NCI-H226 (cell line): Measurements from ENCODE around the gene ALCAM.
"Not testable (repeated sequence)": the region's sequence is repeated elsewhere in the genome, so short reads cannot be mapped to it uniquely, and the experiment has no call there.

Experiments
- DNase-seq: peaks from one replicate; pipeline ENCODE4 v3.0.0-alpha.2; 2015

ALCAM gene

GRCh38 chr3:105601756-105602155 lies 235.0 kb downstream of the ALCAM start:
- DNase-seq: not testable (repeated sequence)

DNA sequence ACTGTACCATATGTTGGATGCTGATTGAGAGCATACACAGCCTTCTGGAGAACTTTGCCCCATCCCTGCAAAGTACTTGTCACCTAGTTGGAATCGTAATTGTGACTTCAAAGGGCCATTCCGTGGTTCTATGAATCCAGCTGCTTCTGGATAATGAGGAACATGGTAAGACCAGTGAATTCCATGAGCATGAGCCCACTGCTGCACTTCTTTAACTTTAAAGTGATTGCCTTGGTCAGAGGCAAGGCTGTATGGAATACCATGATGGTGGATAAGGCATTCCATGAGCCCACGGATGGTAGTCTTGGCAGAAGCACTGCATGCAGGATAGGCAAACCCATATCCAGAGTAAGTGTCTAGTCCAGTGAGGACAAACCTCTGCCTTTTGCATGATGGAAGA lies 235.6 kb downstream of the ALCAM start:
- DNase-seq: not testable (repeated sequence)

GRCh38 chr3:105603516-105603915 lies 236.8 kb downstream of the ALCAM start:
- not testable (repeated sequence) for DNase-seq

DNA sequence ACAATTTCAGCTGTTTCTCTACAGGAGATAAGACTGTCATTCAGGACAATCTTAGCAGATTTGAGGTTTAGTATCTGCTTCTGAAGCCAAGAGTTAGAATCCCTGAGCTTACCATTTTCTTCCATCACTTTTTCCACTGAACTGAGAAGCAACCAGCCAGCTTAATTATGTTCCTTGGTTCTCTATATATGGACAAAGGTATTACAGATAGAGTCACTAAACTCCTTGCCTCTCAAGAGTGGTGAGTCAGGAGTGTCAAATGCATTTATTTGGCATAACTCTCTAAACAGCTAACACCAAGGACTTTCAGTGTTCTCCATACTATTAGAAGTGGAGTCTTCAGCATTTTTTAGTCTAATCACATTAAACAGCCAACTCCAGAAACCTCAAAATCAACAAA lies 239.3 kb downstream of the ALCAM start:
- DNase-seq: peak; percentile 39

DNA sequence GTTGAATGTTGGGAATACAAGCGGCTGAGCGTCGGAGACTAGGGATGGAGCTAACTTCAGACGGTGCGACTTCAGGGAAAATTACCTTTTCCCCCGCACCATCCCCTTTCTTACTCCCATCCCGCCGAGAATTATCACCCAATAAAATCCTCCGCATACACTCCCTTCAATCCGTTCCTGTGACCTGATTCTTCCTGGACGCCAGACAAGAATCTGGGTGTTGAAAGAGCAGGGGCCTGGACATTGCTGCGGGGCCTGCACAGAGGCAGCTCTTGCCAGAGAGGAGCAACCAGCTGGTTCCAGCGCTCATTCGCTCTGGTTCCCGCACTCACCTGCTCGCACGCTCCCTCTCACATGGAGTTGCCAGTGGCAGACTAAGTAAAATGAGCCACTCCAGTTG lies 241.9 kb downstream of the ALCAM start:
- no peak for DNase-seq

DNA sequence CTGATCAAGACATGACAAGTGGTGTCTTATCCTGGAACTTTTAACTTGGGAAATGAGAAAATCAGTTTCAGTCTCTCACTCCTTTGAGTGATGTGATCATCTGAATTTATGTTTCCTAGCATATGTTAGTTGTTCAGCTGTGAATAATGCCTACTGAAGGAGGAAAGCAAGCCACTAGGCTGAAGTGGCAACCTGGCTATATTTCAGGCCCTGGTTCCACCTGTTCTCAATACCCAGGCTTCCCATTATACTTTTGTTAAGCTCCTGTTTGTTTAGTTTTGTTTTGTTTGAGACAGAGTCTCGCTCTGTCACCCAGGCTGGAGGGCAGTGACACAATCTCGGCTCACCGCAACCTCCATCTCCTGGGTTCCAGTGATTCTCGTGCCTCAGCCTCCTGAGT lies 243.8 kb downstream of the ALCAM start:
- no peak for DNase-seq

DNA sequence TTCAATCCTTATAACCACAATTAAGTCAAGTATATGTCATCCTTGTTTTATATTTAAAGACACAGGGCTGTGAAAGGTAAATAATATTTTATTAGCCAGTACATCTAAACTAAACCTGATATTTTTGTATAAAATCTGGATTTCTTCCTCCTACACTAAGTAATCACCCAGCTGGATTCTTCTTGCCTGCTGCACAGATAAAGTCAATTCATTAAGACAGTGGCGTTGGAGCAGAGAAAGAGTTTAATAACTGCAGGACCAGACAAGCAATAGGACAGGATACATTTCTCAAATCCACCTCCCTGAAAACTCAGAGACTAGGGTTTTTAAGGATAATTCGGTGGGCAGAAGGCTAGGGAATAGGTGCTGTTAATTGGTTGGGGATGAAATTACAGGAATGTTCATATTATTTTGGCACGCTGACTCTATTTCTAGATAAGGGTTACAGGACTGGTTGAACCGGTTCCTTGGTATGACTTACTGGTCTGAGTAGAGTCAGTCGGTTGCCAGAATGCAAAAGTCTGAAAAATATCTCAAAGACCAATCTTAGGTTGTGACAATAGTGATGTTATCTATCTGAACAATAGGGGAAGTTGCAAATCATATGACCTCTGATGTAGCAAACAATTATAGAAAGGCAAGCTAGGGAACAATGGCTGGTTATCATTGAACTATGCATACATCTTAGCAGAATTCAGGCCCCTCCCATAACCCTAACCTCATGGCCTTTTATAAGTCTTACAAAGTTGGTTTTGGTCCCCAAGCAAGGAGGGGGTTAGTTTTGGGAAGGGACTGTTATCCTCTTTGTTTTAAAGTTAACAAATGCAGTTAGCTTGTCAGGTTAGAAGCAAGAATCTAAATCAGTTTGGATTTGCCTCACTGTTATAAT lies 244.8 kb downstream of the ALCAM start:
- DNase-seq: no peak

- peak; percentile 15 for DNase-seq
Measured at GRCh38 chr3:105613120-105613519, 246.4 kb downstream of the ALCAM start.

- DNase-seq: peak; percentile 62
Measured at GRCh38 chr3:105614288-105615030, 247.8 kb downstream of the ALCAM start.

- no peak for DNase-seq
Measured at GRCh38 chr3:105615814-105616213, 249.1 kb downstream of the ALCAM start.

DNA sequence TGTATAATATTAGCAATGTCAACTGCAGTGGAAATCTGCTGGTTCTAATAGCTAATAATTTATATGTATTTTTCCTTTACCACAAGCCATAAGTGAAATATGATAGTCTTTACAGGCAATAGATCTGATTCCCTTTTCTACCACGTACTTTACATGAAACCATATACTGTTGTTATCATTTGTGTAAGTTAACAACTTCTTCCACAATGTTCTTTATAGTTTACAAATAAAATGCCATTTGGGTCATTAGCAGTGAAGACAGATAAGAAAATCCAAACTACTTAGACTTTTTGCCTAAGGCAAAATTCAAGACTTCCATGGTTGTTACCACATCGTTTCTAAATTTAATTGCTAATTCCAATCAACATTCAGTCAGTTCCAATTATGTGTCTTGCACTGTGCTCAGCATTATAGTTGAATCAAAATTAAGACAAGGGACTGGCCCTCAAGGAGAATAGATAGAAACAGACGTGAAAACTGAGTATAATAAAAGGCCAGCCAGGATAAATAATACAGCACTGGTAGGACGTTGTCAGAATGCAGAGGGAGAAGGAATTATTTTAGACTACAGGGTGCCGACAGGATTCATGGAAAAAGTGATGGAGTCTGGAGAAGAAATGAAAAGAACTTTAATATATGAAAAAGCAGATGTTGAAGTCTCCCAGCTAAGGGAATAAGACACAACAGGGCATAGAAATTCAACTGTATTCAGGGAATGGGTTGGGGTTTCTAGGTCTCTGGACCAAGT lies 249.8 kb downstream of the ALCAM start:
- no peak for DNase-seq

- DNase-seq: no peak
Measured at GRCh38 chr3:105618556-105618955, 251.8 kb downstream of the ALCAM start.

DNA sequence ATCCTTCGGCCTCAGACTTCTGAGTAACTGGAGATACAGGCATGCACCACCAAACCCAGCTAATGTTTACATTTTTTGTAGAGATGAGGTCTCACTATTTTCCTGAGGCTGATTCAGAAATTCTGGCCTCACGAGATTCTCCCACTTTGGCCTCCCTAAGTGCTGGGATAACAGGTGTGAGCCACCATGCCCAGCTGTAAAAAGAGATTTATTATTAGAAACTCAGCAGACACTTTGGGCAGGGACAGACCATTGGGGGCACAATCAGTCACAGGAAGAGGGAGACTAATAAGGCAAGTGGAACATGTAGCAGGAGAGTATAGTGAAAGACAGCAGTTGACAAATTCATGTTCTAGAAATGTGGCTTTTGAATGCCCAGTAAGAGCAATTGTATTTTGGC lies 252.9 kb downstream of the ALCAM start:
- no peak for DNase-seq

- DNase-seq: no peak
Measured at GRCh38 chr3:105620236-105620635, 253.5 kb downstream of the ALCAM start.

DNA sequence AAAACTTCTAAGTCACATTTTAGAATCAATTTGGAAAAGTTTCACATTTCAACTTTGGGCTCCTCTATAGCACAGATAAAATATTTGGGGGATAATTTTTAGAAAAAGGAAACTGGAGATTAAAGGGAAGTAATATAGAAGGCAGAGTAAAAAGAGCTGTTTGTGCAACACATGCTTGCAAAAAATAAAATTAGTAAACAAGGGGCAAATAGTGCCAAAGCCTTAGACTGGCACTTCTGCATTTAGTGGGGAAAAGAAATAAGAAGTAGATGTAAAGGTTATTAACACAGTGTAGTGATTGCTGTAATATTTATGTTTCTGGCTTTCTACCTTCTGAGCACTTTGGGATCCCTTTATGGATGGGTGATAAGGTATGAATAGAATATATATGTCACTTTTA lies 255.5 kb downstream of the ALCAM start:
- no peak for DNase-seq
